Subcutaneous adipose tissue (tissue), 4 donors: ENCODE results near the gene PKD2. TPM values are rescaled to one million over a fixed set of nuclear protein-coding genes. Genes with fewer than 3 reads are reported as not detected.

Experiments used
- total RNA-seq, 4 donors: library from RNA; depleted of rRNA; stranded (reverse); fragments of >200 nt; gene quantifications; one replicate each; pipeline ENCODE4 v1.1.0, GENCODE V29; 2016
- TF ChIP-seq, protein P1 (sequence below): fragments of 450-650 bp; IDR thresholded peaks from one replicate; pipeline ENCODE4 v1.5.1; 2016; ENCODE audit warnings: low read depth, mild to moderate bottlenecking, control low read depth, antibody characterized with exemption, moderate library complexity

PKD2 gene
- total RNA-seq, 4 donors from 2014 or later = 45.8 to 86.5 (median 63.7) TPM

DNA sequence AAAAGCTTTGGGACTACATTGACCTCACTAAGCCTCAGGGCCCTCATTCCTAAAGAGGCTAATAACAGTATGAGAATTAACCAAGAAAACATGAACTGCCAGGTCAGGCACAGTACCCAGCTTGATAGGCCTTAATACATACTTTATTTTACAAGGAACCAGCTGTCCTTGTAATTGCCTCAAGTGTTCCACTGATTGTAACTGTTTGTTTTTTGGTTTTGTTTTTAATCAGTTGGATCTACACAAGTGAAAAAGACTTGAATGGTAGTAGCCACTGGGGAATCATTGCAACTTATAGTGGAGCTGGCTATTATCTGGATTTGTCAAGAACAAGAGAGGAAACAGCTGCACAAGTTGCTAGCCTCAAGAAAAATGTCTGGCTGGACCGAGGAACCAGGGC is 35.6 kb downstream of the PKD2 start:
- TF ChIP-seq, protein P1, sequence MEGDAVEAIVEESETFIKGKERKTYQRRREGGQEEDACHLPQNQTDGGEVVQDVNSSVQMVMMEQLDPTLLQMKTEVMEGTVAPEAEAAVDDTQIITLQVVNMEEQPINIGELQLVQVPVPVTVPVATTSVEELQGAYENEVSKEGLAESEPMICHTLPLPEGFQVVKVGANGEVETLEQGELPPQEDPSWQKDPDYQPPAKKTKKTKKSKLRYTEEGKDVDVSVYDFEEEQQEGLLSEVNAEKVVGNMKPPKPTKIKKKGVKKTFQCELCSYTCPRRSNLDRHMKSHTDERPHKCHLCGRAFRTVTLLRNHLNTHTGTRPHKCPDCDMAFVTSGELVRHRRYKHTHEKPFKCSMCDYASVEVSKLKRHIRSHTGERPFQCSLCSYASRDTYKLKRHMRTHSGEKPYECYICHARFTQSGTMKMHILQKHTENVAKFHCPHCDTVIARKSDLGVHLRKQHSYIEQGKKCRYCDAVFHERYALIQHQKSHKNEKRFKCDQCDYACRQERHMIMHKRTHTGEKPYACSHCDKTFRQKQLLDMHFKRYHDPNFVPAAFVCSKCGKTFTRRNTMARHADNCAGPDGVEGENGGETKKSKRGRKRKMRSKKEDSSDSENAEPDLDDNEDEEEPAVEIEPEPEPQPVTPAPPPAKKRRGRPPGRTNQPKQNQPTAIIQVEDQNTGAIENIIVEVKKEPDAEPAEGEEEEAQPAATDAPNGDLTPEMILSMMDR = no peak

DNA sequence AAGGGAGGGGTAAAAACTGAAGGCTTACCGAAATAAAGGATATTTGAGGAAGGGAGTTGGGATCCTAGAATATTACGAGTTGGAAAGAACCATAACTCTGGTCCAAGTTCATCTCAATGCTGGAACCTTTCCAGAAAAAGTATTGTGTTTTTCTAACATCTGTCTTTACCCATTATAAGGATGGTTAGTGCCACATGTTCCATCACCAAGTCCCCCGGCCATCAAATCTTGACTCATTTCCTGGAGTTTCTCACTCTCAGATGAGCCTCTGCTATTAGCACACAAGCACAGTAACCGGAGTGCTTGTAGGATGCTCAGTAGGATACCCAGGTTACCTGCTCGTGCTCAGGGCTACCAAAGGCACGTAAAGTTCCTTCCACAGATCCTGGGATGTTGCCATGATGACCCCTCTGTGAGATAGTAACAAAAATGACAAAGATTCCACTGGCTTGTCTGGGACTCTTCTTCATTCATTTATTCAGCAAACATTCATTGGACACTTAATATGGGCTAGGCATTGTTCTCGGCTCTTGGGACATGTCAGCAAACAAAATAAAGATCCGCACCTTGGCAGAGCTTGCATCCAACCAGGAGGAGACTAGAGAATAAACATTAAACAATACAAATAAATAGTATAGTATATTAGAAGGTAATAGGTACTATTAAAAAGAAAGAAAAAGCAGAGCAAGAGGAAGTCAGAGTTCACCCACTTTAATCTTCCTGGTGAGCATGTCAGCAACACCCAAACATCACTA is 36.3 kb downstream of the PKD2 start:
- TF ChIP-seq, protein P1 = no peak

DNA sequence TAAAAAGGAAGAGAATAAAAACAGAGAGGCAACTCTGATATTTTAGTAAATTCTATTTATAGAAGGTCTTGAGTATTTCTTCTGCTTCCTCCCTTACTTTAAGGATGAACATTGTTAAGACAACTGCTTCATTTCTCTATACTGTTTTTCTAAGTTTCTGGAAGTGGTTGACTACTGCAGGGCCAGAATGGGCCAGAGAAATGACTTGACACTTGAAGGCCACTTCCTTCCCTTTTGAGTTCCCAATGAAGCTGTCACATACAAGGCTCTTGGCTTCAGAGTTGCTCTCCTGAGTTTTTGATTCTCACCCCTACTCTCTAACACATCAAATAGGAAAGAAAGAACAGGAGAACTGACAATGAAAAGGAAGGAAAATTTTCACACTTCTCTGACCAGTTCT is 37.6 kb downstream of the PKD2 start:
- TF ChIP-seq, protein P1 = no peak

DNA sequence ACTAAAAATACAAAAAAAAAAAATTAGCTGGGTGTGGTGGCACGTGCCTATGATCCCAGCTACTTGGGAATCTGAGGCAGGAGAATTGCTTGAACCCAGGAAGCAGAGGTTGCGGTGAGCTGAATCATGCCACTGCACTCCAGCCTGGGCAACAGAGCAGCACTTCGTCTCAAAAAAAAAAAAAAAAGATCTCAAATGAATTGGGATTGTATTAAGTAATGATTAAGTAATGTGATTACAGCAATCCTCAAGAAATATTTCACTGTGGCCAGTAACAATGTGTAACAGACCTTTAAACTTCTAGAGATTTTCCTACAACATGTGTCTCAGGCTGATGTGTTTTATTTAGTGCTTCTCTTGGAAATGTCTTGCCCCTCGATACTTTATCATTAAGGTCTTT is 46.8 kb downstream of the PKD2 start:
- TF ChIP-seq, protein P1 = no peak

DNA sequence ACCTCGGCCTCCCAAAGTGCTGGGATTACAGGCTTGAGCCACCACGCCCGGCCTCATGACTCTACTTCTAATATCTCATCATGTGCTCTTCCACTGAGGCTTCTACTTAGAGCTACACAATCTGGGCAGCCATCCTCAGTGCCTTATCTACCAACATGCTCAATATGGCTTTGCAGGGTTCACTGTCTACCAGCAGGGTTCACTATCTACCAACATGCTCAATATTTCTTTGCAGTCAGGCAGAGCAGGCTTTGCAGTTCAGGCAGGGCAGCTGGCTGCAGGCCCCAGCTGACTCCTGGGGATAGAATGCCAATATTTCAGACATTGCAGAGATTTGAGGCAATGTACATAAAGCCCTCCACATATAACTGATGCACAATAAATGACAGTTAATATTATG is 47.5 kb downstream of the PKD2 start:
- TF ChIP-seq, protein P1 = no peak

DNA sequence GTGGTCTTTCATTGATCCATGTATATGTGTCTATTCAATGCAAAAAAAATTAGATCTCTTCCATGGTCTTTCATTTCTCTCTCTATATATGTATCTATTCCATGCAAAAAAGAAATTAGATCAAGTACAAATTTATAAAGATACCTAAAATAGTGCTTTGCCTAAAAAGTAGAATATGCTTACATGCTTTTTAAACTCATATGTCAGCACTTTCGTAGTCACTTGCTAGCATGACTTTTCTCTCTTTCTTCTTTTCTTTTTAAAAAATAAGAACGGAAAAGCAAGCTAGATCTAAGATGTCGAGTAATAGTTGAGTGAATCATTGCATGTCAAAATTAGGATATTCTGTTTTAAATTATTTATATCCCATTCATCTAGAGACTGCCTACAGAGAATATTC is 50.9 kb downstream of the PKD2 start:
- TF ChIP-seq, protein P1 = no peak

DNA sequence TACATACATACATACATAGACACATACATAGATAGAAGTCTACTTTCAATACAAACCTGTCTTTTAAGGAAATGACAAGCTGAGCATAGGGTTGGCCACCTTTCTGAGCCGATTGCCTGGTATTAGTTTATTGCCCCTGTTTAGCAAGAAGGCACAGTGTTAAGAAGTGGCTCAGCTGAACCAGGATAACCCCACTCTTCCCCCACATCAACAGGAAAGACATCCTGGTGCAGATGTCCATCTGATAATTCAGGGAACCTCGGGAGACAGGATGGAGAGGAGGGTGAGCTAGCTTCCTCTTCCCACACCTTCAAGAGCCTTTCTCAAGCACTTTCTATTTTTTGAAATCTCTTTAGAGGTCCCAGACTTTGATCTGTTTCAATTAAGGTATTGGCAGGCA is 52.3 kb downstream of the PKD2 start:
- TF ChIP-seq, protein P1 = no peak
